Measurements from ENCODE around the gene RERE.
"Not testable (repeated sequence)": the region's sequence is repeated elsewhere in the genome, so short reads cannot be mapped to it uniquely, and the experiment has no call there.

Gene RERE

GRCh38 chr1:8448911-8449661, 368.4 kb downstream of the RERE start:
- peak; percentile 67 for DNase-seq (ENCODE audit: low read depth)

DNA sequence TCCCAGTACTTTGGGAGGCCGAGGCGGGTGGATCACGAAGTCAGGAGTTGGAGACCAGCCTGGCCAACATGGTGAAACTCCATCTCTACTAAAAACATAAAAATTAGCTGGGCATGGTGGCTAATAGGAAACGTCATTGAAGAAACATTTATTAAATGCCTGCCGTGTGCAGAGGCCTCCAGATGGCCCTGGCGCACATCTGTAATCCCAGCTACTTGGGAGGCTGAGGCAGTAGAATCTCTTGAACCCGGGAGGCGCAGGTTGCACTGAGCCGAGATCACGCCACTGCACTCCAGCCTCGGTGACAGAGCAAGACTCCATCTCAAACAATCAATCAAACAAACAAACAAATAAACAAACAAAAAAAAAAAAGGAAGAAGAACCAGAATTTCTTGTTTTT, 368.9 kb downstream of the RERE start:
- peak; percentile 57 for DNase-seq (ENCODE audit: low read depth)

GRCh38 chr1:8447616-8448150, 369.8 kb downstream of the RERE start:
- no peak for DNase-seq (ENCODE audit: low read depth)

GRCh38 chr1:8446119-8446518, 371.3 kb downstream of the RERE start:
- DNase-seq (ENCODE audit: low read depth): not testable (repeated sequence)

DNA sequence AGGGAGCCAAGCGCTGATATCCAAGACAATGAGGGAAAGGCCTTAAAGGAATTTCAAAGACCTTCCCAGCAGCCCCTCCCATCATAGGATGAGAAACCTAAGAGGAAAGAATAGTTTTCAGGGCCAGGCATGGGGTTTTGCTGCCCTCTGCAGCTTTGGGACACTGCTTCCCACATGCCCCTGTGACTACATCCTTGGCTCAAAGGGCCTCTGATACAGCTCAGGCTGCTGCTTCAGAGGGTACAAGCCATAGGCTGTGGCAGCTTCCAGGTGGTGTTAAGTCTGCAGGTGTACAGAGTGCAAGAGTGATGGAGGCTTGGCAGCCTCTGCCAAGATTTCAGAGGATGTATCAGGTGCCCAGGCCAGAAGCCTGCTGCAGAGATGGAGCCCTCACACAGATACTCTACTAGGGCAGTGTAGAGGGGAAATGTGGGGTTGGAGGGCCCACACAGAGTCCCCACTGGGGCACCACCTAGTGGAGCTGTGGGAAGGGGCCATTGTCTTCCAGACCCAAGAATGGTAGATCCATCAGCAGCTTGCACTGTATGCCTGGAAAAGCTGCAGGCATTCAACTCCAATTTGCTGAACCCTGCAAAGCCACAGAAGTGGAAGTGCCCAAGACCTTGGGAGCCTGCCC, 373.8 kb downstream of the RERE start:
- DNase-seq (ENCODE audit: low read depth): peak; percentile 40

- DNase-seq (ENCODE audit: low read depth): no peak
Measured at GRCh38 chr1:8441426-8441825, 376.0 kb downstream of the RERE start.

DNA sequence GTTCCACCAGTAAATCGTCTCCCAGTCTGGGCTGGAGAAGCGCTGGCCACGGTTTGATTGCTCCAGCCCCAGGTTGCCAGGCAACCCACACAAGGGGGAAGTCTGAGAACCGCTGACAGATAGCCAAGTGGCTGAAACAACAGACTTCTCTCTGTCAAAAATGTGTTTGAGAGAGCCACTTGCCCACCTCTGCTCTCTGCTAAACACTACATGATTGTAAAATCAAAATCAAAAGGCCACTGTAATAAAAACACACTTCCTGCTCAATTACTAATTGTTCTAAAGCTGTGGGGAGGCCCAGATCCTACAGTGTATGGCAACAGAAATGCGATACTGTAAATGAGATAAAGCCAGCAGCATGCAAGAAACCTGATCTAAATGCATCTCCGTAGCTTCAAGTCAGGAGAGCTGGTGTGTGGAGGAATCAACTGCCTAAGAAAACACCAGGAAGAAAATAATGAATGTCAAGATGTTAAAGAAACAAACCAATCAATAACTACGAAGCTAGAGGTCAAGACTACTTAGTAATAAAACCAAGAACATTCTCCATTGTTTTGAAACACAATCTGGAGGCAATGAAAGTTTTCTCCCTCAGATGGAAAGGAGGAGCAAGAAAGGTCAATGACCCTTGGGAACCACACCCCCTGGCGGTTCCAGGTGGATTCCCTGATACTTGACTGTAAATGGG, 378.3 kb downstream of the RERE start:
- DNase-seq (ENCODE audit: low read depth): peak; percentile 81

DNA sequence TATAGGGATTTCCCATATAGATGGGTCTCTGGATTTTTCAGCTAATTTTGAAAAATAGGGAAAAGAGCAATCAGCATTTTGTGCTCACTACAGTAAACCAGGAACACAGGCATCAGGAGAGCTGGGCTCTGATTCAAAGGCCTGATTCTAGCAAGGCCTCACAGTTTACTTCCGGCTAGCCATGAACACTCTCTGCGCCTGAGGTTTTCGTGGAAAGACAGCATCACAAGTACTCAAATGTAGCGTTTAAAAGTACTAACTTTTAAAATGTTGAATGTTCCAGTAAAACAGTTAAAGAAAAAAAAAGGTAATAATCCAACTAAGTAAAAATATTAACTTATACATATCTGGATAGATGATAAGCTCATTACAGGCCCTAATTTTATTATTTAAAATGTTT, 379.0 kb downstream of the RERE start:
- no peak for DNase-seq (ENCODE audit: low read depth)

GRCh38 chr1:8437347-8437746, 380.1 kb downstream of the RERE start:
- DNase-seq (ENCODE audit: low read depth): no peak

GRCh38 chr1:8435569-8436071, 381.8 kb downstream of the RERE start:
- no peak for DNase-seq (ENCODE audit: low read depth)

GRCh38 chr1:8434101-8434500, 383.3 kb downstream of the RERE start:
- no peak for DNase-seq (ENCODE audit: low read depth)

DNA sequence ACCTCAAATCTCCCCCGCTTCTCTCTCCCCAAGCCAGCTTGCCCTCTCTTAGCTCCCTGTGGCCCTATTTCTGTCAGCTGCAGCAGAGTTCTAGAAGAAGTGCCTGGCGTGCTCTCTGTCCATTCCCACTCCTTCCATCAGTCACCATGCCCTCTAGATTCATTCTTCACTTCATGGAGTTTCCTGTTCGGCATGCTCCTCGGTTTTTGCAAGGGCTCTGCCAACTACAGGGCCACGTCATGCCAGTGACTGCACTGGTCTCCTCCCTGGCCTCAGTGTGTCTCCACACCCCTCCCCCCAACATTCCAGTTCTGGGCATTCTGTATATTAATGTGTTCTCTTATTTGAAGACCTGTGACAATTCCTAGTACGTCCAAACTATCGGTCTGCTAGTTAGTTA, 385.7 kb downstream of the RERE start:
- no peak for DNase-seq (ENCODE audit: low read depth)

DNA sequence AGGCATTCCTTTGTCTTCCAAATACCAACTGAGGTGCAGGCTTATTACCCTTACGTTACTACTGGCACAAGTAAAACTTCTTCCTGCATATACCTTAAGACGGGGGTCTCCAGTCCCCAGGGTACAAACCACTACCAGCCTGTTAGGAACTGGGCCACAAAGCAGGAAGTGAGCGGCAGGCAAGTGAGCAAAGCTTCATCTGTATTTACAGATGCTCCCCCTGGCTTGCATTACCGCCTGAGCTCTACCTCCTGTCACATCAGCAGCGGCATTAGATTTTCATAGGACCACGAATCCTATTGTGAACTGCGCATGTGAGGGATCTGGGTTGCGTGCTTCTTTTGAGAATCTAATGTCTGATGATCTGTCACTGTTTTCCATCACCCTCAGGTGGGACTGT, 386.4 kb downstream of the RERE start:
- no peak for DNase-seq (ENCODE audit: low read depth)

DNA sequence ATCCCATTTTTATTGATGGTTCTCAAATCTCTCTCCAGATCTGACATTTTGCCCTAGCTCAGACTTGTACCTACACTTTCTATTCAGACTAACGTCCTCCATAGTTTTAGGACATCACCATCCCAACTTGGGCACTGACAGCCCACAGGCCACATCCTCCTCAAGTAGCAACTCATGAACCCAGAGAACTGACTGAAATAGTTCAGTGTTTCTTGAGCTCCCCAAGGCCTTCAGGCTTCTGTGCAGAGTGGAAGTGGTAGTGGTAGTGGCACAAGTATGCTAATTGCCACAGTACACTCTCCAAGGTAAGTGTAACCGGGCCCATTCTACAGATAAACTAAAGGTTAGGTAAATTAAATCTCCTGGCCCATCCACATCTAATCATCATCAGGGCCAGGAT, 387.0 kb downstream of the RERE start:
- DNase-seq (ENCODE audit: low read depth): no peak

DNA sequence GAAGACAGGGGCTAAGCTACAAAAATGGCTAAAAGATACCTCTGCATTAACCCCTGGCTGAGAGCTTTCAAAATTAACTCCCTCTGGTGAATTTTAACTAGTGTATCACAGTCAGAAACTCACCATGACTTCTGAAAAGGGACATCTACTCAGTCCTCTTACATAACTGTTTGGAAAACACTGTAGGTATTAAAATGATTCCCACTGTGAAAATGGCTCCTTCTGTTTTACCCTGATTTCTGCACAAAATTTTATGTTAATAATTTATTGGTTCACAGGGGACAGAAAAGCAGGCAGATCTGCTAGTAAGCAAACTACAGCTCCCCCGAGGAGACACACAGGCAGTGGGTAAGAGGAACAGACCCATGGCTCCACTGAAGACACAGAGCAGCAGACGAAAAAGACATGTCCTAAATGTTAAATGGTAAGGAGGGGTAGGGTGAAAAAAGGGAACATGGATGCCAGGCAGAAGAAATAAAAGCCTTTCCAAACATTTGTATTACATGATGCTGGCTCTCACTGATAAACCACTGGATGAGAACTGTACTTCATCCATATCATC, 387.8 kb downstream of the RERE start:
- no peak for DNase-seq (ENCODE audit: low read depth)

DNA sequence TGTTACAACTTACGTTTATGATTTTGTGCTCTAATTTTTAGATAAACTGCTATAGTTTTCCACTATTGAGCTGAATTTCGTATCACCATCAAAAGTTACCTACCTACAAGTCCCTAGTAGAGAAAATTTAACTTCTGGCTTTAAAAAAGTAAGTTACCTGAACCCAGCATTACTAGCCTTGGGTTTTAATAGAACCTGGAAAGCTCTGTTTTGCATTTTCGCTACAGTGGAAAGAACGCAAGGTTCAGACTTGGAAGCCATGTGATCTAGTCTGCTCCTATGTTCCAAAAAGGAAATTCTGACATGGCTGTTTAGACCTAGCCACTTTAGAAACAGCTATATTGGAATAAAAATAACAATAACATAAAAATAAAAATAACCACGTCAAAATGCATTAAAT, 389.0 kb downstream of the RERE start:
- DNase-seq (ENCODE audit: low read depth): no peak

GRCh38 chr1:8427986-8428385, 389.5 kb downstream of the RERE start:
- DNase-seq (ENCODE audit: low read depth): no peak

DNA sequence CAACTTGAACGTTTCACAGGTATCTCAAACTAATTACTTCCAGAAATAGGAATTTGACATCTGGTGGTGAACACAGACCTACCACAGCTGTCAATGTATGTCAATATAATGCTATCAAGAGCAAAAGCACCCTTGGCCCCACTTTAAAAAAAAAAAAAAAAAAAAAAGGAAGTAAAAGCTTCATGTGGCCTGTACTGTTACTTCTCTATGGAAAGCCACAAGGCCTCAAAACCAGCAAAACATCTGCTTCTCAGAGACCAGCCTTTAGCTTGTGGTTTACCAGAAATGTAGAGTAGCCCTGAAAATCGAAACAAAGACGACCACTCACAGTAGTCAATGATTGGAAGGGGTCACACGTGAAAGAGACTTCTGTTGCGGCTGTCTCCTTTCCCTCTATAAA, 389.9 kb downstream of the RERE start:
- no peak for DNase-seq (ENCODE audit: low read depth)

DNA sequence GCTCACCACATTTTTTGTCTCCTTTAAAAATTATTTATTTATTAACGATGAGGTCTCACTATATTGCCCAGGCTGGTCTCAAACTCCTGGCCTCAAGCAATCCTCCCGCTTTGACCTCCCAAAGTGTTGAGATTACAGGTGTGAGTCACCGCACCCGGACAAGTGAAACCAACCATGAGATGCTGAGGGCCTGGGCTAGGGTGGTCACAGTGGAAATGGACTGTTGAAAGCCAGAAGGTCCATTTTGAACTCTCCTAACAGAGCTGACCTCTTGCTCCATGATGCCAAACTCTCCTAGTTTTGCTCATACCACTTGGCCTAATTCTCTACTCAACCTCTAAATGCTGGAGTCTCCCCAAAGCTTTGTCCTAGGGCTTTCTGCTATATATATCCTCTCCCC, 390.4 kb downstream of the RERE start:
- no peak for DNase-seq (ENCODE audit: low read depth)

- DNase-seq (ENCODE audit: low read depth): no peak
Measured at GRCh38 chr1:8425781-8426161, 391.7 kb downstream of the RERE start.

- DNase-seq (ENCODE audit: low read depth): no peak
Measured at GRCh38 chr1:8425150-8425780, 392.2 kb downstream of the RERE start.

- DNase-seq (ENCODE audit: low read depth): no peak
Measured at GRCh38 chr1:8424539-8425116, 392.8 kb downstream of the RERE start.
